KG1 (cell line): Measurements from ENCODE around the gene COBL.

ENCODE experiments used
- DNase-seq: peaks from one replicate; lab custom pipeline; 2025; lab: John Stamatoyannopoulos, UW

COBL gene

DNA sequence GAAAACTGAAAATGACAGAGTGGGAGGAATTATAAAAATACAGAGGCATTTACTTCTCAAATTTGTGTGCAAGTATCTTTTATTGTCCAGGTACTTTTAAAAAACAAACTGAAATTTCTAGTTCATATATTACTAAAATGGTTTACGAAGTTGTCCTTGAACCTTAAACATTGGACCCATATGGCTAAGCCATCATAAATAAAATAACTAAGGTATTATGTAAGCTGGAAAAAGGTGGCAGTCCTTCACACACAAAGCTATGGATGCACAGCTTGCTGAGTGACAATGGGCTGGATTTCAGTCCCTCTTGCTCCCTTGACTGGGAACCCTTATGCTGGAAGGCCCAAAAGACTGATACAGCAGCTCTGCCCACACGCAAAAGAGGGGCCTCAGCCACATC lies 66.1 kb downstream of the COBL start:
- DNase-seq = no peak

DNA sequence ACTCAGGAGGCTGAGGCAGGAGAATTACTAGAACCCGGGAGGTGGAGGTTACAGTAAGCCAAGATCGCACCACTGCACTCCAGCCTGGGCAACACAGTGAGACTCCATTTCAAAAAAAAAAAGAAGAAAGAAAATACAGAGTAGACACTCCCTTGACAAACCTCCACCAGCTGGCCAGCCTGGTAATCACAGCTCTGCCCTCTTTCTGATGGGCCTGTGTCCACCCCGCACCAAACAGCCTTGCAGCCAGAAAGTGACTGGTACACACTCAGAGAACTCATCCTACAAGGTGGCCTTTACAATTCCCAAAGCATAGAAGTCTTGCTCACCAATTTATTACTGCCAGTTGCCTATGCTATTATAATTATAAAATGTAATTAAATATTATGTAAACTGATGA lies 66.6 kb downstream of the COBL start:
- no peak for DNase-seq

DNA sequence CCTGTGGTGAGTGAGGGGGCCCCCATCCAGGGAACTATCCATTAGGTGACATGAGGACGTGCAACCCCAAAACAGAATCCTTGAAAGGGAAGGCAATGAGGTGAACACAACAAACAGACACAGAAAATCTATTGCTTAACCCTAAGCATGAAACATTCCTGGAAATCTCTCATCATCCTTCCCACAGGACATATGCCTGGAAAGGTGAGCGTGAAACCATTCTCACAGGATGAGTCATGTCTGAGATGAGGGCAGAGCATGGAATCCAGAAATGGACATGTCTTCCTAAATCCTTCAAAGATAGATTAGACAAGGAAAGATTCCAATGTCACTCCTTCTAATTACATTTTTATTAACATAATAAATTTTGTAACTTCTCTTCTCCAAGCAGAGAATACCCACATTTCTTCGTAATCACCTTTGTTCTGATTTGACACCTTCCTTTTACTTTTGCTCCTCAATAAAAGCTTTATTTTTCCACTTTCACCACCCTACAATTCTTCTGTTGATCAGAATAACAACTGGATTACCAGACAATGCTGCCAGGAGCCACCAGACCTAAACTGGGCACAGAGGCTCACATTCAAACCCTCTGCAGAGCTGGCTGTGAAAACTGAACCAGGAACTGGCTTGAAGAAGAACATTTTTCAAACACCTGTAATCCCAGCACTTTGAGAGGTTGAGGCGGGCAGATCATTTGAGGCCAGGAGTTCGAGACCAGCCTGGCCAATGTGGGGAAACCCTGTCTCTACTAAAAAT lies 67.2 kb downstream of the COBL start:
- no peak for DNase-seq

DNA sequence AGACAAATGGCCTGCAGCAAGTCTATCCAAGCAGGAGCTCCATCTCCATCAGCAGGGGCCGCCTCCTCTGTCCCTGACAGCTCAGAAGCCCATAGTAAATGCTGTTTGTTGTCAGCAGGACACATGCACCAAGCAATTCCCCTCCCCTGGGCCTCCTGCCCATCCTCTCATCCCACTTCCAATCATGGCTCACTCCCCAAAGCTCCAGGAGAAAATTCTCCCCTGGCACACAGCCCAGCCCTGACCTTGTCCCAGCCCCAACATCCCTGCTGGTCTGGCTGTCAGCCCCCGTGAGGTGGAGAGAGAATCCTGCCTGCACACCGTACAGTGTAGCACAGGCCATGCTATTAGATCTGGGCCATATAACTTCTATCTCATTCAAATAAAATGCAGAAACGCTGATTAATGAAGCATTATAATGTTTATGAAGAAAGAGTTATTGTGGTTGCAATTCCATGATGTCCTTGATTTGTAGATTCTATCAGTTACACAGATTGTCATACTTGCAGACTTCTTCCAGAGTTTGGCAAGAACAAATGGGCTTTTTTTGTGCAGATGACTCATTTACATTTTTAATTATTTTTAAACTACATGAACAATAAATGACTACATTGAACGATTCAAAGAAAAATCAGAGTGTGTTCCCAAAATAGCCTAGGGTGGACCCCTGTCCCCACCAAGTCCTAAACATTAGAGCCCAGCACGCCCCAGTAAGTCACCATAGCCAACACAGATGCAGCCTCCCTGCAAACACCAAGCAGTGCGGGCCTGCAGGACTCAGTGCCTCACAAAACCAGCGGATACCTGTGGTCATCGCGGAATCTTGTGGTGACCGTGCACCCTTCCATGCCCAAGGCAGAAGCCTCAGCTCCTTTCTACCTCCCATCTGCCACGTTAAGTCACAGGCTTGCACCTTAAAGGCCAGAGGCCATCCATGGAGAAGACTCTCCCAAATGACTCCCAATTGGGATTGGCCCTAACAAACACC lies 70.1 kb downstream of the COBL start:
- DNase-seq = no peak

DNA sequence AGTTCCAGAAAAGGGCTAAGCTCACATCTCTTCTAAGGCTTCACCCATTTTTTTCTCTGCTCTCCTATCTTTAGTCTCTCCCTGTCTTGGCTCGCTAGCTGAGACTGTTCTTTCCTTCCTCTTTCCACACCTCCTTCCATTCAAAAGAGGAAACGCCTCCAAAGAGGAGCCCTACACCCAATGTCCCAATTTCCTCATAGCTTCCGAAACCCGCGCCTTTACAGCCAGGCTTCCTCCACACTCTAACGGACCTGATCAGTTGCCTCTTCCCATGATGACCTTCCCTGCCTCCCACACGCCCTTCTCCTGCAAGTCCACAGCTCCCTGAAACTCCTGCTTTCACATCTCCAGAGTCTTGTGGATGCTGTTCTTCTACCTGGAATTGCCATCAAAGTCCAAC lies 71.7 kb downstream of the COBL start:
- no peak for DNase-seq

DNA sequence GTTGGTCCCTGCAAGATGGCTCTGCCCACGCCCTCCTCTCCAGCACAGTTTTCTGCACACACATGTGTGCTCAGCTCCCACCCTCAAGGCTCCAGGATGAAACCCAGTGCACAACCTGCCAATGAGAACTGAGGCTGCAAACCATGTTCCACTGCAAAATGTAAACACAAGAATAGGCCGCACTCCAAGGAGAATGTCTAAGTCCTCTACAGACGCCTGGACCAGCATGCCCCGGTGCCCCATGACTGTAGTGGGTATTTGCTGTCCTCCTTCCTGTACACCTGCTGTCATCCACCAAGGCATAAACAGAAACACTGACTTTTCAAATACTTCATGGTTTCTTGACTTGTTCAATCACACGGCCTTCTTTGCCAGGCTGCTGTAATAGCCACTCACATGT lies 72.6 kb downstream of the COBL start:
- DNase-seq = no peak

DNA sequence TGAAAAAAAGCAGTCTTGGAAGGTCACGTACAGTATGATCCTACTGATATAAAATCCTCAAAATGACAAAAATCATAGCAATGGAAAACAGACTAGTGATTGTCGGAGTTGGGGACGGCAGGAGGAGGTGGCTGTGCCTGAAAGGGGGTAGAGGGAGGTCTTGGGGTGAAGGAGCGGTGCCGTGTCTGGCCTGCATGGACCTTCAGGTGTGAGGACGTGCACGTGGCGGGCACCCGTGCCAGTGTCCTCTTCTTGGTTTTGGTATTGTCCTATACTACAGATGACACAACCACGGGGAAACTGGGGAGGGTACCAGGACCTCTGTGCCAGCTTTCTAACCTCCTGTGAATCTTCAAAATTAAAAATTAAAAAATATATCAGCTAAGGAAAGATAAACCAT lies 73.0 kb downstream of the COBL start:
- no peak for DNase-seq

DNA sequence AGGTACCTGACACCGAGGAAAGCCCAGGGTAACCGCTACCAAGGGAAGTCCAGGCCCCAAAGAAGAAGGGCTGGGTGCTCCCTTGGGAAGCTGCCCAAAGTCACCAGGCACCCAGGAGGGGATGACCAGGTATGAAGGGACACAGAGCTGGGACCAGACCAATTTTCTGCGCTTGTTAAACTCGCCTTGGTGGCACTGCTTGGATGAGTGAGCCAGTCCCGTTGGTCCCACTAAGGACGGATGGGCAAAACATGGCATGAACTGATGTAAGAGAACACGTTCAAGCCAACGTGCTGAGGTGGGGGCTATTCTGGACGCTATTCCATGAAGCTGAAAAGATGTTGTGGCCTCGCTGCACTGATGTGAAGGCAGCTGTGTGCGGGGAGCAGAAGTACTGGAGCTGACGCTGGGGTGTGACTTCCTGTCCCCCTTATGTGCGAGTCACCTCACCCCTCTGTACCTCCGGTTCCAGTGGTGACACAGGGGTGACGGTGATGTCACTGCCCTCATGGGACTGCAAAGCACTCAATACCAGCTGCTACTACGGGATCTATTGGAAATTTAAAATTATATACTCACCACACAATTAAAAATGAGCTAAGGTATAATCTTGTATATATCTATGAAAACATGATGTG lies 73.6 kb downstream of the COBL start:
- DNase-seq = no peak

DNA sequence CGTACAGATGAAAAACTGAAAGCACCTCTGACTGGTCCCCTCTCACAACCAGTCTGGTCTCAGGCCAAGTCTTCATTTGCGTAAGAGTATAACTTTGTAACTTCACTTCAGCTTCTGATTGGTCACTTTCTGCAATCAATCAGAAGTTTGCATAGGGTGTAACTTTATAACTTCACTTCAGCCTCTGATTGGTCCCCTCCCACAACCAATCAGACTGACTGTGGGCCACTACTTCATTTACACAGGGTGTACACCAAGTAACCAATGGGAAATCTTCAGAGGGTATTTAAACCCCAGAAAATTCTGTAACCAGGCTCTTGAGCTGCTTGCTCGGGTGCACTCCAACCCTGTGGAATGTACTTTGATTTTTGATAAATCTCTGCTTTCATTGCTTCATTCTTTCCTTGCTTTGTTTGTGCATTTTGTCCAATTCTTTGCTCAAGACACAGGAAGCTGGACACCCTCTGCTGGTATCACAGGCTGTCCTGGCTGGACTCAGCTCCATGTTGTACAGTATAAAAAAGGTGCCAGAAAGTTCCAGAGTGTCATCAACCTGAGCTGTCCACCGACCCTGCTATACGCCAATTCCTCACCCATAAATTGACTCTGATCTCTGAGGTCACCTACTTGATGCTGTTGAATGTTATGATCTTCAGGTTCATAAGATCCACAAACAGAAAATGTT lies 74.5 kb downstream of the COBL start:
- no peak for DNase-seq

DNA sequence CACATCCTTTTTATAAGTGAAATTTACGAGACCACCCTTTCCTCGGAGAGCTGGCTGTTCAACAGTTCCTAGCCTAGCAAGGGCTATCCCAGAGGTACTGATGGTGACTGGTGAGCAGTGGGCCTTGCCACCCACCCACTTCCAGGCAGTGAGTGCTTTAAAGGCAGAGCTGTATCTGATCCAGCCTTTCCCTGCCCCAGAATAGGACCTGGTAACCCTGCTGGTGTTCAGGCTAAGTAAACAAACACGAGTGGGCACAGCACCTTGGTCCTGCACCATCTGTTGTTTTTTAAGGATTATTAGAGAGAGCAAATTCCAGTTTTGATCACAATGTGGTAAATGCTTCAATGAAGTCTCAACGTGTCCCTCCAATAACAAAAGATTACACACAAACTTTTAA lies 75.7 kb downstream of the COBL start:
- DNase-seq = no peak

DNA sequence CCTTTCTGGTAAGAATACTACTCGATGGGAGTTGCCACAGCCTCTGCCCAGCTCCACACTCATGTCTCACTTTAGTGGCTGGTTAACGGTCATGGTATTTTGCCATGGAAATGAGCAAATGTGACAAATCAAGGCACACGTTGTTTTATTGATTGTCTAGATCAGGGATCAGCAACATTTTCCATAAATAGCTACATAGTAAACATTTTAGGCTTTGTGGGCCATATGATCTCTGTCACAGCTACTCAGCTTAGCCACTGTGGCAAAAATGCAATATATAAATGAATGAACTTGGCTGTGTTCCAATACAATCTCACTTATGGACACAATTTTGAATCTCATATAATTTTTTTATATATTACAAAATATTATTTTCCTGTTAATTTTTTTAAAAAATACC lies 76.9 kb downstream of the COBL start:
- no peak for DNase-seq

DNA sequence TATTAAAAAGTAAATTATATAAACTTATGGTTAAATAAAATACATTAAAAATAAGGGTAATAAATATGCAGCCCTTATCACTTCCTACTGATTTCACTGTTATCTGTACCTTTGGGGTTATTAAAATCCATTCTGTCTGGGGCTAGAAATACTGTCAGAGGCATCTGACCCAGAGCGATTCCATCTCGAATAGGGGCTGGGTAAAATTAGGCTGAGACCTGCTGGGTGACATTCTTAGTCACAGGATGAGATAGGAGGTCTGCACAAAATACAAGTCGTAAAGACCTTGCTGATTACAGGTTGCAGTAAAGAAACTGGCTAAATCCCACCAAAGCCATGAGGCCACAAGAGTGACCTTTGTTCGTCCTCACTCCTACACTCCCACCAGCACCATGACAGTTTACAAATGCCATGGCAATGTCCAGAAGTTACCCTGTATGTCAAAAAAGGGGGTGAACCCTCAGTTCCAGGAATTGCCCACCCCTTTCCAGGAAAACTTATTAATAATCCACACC lies 77.6 kb downstream of the COBL start:
- DNase-seq = no peak

DNA sequence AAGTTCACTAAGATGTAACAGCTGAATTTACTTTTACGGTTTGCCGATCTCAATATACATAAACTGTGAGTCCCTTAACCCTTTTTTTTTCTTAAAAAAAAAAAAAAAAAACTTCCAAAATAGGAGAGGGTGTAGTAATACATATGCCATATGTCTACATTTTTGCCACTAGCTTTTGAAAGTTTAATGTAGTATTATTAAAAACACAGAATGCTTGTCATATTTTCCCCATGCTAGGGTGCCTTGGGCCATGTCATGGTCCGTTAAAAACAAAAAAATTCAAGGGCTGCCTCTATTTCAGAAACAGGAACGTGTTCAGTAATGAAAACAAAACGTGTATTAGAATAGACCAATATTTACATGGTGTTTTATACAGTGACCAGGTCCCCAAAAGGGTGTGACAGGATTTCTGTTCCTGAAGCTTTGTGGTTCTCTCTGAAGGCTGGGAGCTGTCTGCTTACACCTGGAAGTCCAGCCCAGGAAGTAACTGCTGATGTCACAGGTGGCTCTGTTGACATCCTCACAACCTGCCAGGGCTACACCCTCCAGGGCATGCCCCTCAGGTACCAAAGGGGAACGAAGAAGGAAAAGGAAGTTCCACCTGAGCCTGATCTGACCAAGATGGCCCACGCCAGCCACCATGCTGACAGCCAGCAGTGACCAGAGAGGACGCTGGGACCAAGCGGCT lies 79.0 kb downstream of the COBL start:
- DNase-seq = no peak

DNA sequence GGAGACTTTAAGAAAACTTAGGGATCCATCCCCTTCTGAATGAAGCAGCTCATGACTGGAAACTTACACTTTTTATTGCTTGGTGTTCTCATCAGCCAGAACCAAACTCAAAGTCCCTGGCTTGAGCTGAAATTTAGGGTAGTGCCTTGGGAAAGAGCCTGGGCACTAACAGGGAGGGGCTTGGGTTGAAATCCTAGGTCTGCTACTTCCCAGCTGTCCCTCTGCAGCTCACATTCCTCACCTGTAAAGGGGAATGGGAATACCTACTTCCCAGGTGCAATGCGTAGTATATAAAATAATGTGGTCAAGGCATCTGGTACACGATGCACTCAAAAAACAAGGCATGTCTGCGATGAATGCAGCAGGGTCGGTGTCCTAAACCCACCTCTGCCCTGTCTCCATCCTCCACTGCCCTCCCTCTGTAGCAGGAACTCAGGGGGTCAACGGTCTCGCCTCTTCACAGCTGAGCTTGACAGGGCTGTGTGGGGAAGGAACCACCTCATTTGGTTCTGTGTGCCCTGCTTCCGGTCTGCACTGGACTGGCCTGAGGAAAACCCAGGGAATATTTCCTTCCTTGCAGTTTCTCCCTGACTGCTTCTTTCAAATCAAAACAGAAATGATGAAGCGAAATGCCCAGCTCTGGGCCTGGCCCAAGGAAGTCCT lies 80.0 kb downstream of the COBL start:
- DNase-seq = no peak

DNA sequence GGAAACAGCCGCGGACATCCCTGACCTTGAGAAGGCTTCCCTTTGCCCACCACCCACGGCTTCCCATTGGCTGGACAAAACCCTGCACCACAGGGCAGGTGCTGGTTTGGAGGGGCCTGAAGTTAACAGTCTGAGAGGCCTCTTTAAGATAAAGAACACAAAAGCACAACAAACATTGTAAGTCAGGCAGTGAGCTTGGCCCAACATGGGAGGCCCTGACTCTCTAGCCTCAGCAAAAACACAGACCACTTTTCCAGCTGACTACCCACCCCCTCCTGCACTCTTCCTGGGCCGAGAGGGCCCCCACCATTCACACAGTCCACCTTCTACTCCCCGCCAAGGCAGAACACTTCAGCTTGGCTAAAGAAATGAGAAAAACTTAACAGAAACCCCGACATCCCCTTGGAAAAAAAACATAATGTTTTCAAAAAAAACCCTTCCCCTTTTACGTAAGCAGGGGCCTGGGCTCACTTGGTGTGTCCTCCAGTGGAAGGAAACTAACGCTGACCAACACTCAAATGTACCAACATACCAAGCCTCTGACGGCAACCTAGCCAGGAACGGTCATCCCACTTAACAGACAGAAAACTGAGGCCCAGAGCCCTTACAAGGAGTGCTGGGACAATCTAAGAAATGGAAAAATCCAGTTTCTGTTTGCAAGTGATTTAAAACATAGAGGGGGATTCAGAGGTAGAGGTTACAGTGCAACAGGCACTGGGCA lies 80.9 kb downstream of the COBL start:
- DNase-seq = no peak

DNA sequence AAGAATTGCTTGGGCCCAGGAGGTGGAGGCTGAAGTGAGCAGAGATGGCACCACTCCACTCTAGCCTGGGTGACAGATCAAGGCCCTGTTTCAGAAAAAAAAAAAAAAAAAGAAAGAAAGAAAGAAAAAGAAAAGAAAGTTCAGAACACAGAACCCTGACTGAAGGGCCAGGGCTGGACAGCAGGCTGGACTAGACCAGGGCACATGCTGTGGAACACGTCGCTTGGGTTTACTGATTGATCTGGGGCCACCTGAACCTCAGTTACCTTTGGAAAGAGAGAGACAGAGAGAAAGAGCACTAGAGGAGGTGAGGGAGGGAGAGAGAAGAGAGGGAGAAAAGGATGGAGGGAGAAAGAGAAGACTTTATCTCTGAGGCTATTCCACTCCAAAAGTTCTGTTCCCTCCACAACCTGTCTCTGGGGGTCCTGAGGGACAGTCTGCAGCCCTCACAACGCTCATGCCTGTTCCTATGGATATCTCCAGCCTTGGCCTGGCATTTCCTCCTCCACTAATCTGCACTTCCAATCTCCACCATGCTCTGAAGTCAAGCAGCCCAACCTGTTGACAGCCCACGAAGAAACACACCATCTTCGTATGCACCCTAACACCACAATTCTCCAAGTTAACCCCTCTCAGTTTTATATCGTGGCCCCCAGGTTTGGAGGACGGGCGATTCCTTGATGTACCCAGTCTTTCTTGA lies 81.8 kb downstream of the COBL start:
- no peak for DNase-seq

DNA sequence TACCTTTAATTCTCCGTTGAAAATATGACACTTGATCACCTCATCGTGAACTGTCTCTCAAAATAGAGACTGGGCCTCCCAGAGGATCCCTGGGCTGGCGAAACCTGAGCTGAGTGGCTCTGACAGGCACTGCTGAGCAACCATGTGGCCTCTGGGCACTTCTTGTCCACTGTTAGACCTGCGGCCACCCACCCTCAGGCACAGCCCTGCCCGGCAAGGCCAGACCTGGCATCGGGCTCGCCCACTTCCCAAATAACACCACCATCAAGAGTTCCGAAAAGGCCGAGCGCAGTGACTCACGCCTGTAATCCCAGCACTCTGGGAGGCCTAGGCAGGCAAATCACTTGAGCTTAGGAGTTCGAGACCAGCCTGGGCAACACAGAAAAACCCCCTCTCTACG lies 82.5 kb downstream of the COBL start:
- no peak for DNase-seq

DNA sequence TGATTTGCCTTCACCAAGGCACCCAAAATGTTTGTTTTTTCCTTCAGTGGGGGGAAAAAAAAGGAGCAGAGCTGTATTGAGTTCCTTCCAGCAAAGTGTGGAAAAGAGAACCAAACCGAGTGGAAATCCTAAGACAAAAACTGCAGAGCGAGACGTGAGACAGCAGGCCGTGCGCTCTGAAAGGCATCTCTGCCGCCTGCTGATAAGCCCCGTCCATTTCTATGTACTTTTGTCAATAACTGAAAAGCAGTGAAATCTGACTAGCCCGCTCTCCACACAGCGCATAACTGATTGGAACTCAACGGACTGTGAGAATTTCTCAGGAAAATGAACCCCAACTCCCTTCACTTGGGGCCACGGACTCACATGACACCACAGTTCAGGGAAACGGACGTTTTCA lies 83.2 kb downstream of the COBL start:
- DNase-seq = no peak

DNA sequence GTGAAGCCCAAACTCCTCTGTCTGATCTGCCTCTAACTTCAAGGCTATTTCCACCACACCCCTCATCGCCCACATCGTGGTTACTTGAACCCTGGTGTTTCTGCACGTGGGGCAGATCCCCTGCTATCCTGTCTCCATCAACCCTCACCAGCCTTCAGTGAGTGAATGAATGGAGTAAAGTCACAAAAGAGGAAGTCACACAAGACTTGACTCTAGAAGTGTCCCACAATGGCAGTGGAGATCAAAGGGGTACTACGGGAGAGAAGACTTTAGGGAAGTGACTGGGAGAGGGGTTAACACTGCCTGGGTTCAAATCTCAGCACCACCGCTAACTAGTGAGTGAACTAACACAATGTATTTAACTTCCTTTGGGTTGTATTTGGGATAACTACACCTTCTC lies 85.9 kb downstream of the COBL start:
- no peak for DNase-seq

DNA sequence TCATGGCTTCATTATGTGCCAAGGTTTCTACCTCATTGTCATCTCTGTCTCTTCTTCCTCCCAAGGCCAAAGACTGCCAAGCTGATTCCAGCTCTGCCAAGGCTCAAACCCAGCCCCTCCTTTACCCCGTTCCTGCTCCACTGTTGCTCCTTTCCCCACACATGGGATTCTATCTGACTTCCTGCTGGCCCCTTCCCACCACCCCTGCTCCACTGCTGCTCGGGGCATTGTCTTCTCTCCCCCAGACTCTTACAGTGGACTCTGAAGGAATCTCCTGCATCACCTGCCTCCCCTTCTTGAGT lies 86.3 kb downstream of the COBL start:
- no peak for DNase-seq
